Coronary artery (tissue), 2 donors: ENCODE measurements around the gene LYSMD2.

Experiments used
- DNase-seq: peaks from one replicate; pipeline ENCODE4 v3.0.0-alpha.2; 2017; ENCODE audit warnings: low spot score
- H3K27ac ChIP-seq, 2 donors: fragments of 200-600 bp; sonication (generic); one replicate each; pipeline ENCODE4 v1.5.1; 2016 to 2019
- H3K4me3 ChIP-seq: fragments of 200-600 bp; sonication (generic); 2 replicates; pipeline ENCODE4 v1.5.1; 2016; ENCODE audit warnings: mild to moderate bottlenecking, moderate library complexity
- TF ChIP-seq, protein P1 (sequence below): fragments of 200-600 bp; sonication (generic); IDR thresholded peaks from one replicate; pipeline ENCODE4 v1.5.1; 2019; ENCODE audit warnings: antibody characterized with exemption

The LYSMD2 gene

DNA sequence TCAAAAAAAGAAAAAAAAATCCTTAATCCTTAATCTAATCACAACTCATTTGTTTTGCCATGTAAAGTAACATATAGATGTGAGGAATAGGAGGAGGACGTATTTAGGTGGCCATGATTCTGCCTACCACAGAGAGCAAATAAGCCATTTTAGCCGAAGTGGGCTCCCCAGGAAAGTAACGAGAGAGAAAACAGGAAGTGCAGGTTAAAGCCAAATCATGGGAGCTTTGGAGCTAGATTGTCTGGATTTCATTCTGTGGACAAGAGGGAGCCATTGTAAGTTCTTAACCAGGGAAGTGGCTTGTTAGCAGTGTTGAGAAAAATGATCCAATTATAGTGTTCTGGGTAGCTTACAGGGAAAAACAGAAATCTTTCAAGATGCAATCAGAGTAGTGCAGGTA lies 23.4 kb upstream of the LYSMD2 start:
- no peak overlapping the region for H3K27ac ChIP-seq
- DNase-seq: no peak
- TF ChIP-seq, protein P1, sequence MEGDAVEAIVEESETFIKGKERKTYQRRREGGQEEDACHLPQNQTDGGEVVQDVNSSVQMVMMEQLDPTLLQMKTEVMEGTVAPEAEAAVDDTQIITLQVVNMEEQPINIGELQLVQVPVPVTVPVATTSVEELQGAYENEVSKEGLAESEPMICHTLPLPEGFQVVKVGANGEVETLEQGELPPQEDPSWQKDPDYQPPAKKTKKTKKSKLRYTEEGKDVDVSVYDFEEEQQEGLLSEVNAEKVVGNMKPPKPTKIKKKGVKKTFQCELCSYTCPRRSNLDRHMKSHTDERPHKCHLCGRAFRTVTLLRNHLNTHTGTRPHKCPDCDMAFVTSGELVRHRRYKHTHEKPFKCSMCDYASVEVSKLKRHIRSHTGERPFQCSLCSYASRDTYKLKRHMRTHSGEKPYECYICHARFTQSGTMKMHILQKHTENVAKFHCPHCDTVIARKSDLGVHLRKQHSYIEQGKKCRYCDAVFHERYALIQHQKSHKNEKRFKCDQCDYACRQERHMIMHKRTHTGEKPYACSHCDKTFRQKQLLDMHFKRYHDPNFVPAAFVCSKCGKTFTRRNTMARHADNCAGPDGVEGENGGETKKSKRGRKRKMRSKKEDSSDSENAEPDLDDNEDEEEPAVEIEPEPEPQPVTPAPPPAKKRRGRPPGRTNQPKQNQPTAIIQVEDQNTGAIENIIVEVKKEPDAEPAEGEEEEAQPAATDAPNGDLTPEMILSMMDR: no peak
- no peak overlapping the region for H3K4me3 ChIP-seq

DNA sequence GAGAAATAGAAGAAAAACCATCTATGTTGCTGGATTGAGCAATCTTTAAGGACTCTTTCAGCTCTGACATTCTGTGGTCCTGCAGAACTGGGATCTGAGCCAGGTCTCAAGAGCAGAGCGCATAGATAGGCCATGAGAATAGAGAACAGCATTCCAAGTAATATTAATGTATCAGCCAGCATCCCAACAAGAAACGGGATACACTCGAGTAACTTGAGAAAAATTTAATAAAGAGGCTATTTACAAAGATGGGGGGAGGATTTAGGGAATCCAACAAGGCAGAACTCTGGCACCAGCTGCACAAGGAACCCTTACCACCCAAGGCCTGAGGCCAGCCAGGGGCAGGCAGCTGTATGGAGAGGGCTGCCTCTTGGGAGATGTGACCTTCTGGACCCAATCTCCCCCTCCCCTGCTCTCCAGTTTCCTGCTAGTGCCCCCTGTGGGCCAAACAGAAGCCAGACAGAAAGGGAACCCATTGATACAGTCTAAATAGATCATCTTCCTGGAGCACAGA lies 22.2 kb upstream of the LYSMD2 start:
- TF ChIP-seq, protein P1: no peak
- H3K27ac ChIP-seq: peak overlapping the region in 1 of 2 donors; percentile 49
- DNase-seq: no peak
- no peak overlapping the region for H3K4me3 ChIP-seq

- no peak for DNase-seq
- TF ChIP-seq, protein P1: no peak
- Histone ChIP-seq H3K27ac (peak overlapping the region in 1 of 2 donors; percentile 69), H3K4me3 (peak overlapping the region; percentile 5)
Measured at GRCh38 chr15:51758645-51759044, 21.2 kb upstream of the LYSMD2 start.

DNA sequence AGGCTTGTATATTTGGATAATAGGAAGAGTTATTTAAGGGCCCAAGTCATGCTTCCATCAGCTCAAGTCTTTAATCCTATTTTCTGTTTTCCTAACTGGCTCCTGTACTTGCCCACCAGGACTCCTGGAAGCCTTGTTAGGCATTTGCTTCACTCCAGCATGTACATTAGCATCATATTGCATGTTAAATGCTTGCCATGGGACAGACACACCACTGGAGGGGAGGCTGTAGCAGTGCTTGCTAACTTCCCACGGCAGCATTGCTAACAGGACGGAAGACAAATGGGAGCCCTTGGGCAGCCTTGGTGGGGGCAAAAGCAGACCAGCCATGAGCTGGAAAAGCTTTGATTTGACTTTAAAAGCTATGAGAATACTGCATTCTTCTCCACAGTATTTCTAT lies 20.0 kb upstream of the LYSMD2 start:
- Histone ChIP-seq H3K4me3 (no peak overlapping the region), H3K27ac (no peak overlapping the region)
- DNase-seq: no peak
- TF ChIP-seq, protein P1: no peak

DNA sequence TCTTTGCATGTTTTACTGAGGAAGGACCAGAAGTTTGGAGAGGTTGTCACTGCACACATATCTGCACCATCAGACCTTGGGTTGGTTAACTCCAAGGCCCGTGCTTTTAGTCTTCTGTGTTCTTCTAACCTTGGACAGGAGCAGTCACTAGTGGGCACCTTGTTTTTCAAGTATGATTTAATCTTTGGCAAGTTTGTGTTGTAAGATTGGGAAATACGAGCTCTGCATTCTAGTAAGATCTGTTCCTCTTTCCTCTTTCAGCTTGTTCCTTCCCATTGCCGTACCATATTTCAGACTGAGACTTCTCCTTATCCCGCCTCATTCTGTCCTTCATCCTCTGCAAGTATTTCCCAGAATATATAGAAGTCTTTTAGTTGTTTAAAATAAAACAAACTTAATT lies 19.0 kb upstream of the LYSMD2 start:
- TF ChIP-seq, protein P1: no peak

GRCh38 chr15:51755790-51756189 lies 18.3 kb upstream of the LYSMD2 start:
- DNase-seq: no peak
- TF ChIP-seq, protein P1: no peak
- Histone ChIP-seq H3K4me3 (no peak overlapping the region), H3K27ac (no peak overlapping the region)

More for the DNA sequence above, 19.0 kb upstream of the LYSMD2 start:
- no peak for DNase-seq
- Histone ChIP-seq H3K27ac (no peak overlapping the region), H3K4me3 (no peak overlapping the region)

- Histone ChIP-seq H3K4me3 (no peak overlapping the region), H3K27ac (no peak overlapping the region)
- TF ChIP-seq, protein P1: no peak
- DNase-seq: no peak
Measured at GRCh38 chr15:51754267-51754666, 16.8 kb upstream of the LYSMD2 start.
